CD14-positive monocyte (primary cell): ENCODE measurements around the gene MCCC1. TPM values are rescaled to one million over a fixed set of nuclear protein-coding genes. Genes with fewer than 3 reads are reported as not detected.
"Not testable (repeated sequence)": the region's sequence is repeated elsewhere in the genome, so short reads cannot be mapped to it uniquely, and the experiment has no call there.

Experiments
- DNase-seq, 3 donors: peaks; one replicate each; pipeline ENCODE4 v3.0.0-alpha.2; 2011 to 2022
- H2AFZ ChIP-seq: 2 replicates; pipeline ENCODE4 v1.6.0; 2012; ENCODE audit warnings: mild to moderate bottlenecking, low read depth, low read length, inconsistent platforms; ENCODE audit not compliant: insufficient read depth, poor library complexity, severe bottlenecking
- H3K27ac ChIP-seq, 2 donors: 1 replicate in 1 of 2; 2 replicates in 1 of 2; pipeline ENCODE4 v1.5.1; 2012 to 2013; ENCODE audit warnings: low read length in 2 of 2, control low read depth in 1 of 2, inconsistent platforms in 1 of 2, low read depth in 1 of 2, mild to moderate bottlenecking in 1 of 2
- H3K27me3 ChIP-seq, 2 donors: one replicate each; pipeline versions ENCODE4 v1.6.0 to v1.6.1; 2011 to 2013; ENCODE audit warnings: low read length in 2 of 2; ENCODE audit not compliant: control insufficient read depth in 2 of 2, insufficient read depth in 2 of 2
- H3K36me3 ChIP-seq, 2 donors: replicated peaks in 1 of 2; 1 replicate in 1 of 2; 2 replicates in 1 of 2; pipeline versions ENCODE4 v1.5.1 to v1.6.1; 2012 to 2013; ENCODE audit warnings: low read length in 2 of 2, control low read depth in 1 of 2, inconsistent platforms in 1 of 2, mild to moderate bottlenecking in 1 of 2; ENCODE audit not compliant: insufficient read depth in 2 of 2, control insufficient read depth in 1 of 2
- H3K4me1 ChIP-seq, 2 donors: 1 replicate in 1 of 2; 2 replicates in 1 of 2; pipeline versions ENCODE4 v1.5.1 to v1.6.1; 2012 to 2013; ENCODE audit warnings: low read length in 2 of 2, control low read depth in 1 of 2, inconsistent platforms in 1 of 2, mild to moderate bottlenecking in 1 of 2, moderate library complexity in 1 of 2; ENCODE audit not compliant: insufficient read depth in 2 of 2, control insufficient read depth in 1 of 2
- H3K4me2 ChIP-seq: replicated peaks from 2 replicates; pipeline ENCODE3; 2012; ENCODE audit warnings: low read length, moderate library complexity, mild to moderate bottlenecking; ENCODE audit not compliant: poor library complexity, severe bottlenecking; ENCODE audit errors: extremely low read depth
- H3K4me3 ChIP-seq, 3 experiments: fragments of 200-600 bp in 1 of 3; sonication (generic) in 1 of 3; replicated peaks in 1 of 3; 1 replicate in 2 of 3; 2 replicates in 1 of 3; pipeline ENCODE4 v1.5.1; 2011 to 2013; ENCODE audit warnings: low read length in 3 of 3, mild to moderate bottlenecking in 3 of 3, control low read depth in 2 of 3, low read depth in 2 of 3, inconsistent platforms in 1 of 3, moderate library complexity in 1 of 3
- H3K79me2 ChIP-seq: 2 replicates; pipeline ENCODE4 v1.6.0; 2012; ENCODE audit warnings: mild to moderate bottlenecking, control low read depth, inconsistent platforms, low read length, moderate library complexity; ENCODE audit not compliant: insufficient read depth
- H3K9ac ChIP-seq: 2 replicates; pipeline ENCODE4 v1.6.0; 2017; ENCODE audit warnings: low read length, mild to moderate bottlenecking; ENCODE audit not compliant: insufficient read depth, poor library complexity, severe bottlenecking
- H3K9me3 ChIP-seq, 2 donors: replicated peaks in 1 of 2; 1 replicate in 1 of 2; 2 replicates in 1 of 2; pipeline versions ENCODE4 v1.5.1 to v1.6.1; 2012 to 2013; ENCODE audit warnings: low read length in 2 of 2, control low read depth in 1 of 2; ENCODE audit not compliant: control insufficient read depth in 1 of 2, insufficient read depth in 1 of 2
- H4K20me1 ChIP-seq: 2 replicates; pipeline ENCODE4 v1.6.0; 2012; ENCODE audit warnings: mild to moderate bottlenecking, low read length, control low read depth, moderate library complexity; ENCODE audit not compliant: insufficient read depth
- H3K27ac Mint-ChIP-seq, 7 donors: one replicate each; pipeline ENCODE4 v1.8.0; 2020; ENCODE audit warnings: mild to moderate bottlenecking in 7 of 7, mixed read lengths in 7 of 7, moderate library complexity in 6 of 7, inconsistent platforms in 2 of 7
- H3K27me3 Mint-ChIP-seq, 3 donors: one replicate each; pipeline ENCODE4 v1.8.0; 2021 to 2022; ENCODE audit warnings: low read depth in 3 of 3, mild to moderate bottlenecking in 3 of 3, mixed read lengths in 3 of 3, moderate library complexity in 3 of 3, inconsistent platforms in 1 of 3
- H3K36me3 Mint-ChIP-seq, 2 donors: one replicate each; pipeline ENCODE4 v1.8.0; 2020; ENCODE audit warnings: mixed read lengths in 2 of 2, inconsistent platforms in 1 of 2, mild to moderate bottlenecking in 1 of 2
- H3K4me1 Mint-ChIP-seq: one replicate; pipeline ENCODE4 v1.8.0; 2020; ENCODE audit warnings: mild to moderate bottlenecking, mixed read lengths
- H3K4me3 Mint-ChIP-seq, 2 donors: one replicate each; pipeline ENCODE4 v1.8.0; 2020; ENCODE audit warnings: mild to moderate bottlenecking in 2 of 2, mixed read lengths in 2 of 2, moderate library complexity in 1 of 2
- H3K9me3 Mint-ChIP-seq, 7 donors: one replicate each; pipeline ENCODE4 v1.8.0; 2020 to 2022; ENCODE audit warnings: mixed read lengths in 7 of 7, mild to moderate bottlenecking in 6 of 7, moderate library complexity in 6 of 7, inconsistent platforms in 2 of 7
- WGBS: methylation state at CpG from one replicate; pipeline ENCODE4 v1.1.5; 2013; ENCODE audit warnings: missing lambda C conversion rate; ENCODE audit not compliant: insufficient coverage; 5-methylcytosine and 5-hydroxymethylcytosine counted together
- intact Hi-C, 2 donors: fragments of 100-400 bp; cut with micrococcal nuclease; formaldehyde crosslinking; loops; one replicate each; pipeline versions ENCODE4 v1.15.0 to v1.15.1; 2023
- polyA plus RNA-seq, 3 donors: library from polyadenylated mRNA; depleted of rRNA in 1 of 3; unstranded in 2 of 3; stranded (reverse) in 1 of 3; fragments of 300-500 nt in 2 of 3; fragments of >200 nt in 1 of 3; fragmentation: Illumina TruSeq in 2 of 3; gene quantifications; 1 replicate in 2 of 3; 2 replicates in 1 of 3; pipeline ENCODE4 v1.2.3, GENCODE V29; 2012 to 2021
- TF ChIP-seq, protein P1 (sequence below): fragments of 200-600 bp; IDR thresholded peaks from one replicate; pipeline ENCODE4 v1.8.0; 2022; ENCODE audit warnings: antibody characterized with exemption, mild to moderate bottlenecking

The MCCC1 gene
- polyA plus RNA-seq, 3 donors = 13.9 to 18.4 (median 16.0) TPM

DNA sequence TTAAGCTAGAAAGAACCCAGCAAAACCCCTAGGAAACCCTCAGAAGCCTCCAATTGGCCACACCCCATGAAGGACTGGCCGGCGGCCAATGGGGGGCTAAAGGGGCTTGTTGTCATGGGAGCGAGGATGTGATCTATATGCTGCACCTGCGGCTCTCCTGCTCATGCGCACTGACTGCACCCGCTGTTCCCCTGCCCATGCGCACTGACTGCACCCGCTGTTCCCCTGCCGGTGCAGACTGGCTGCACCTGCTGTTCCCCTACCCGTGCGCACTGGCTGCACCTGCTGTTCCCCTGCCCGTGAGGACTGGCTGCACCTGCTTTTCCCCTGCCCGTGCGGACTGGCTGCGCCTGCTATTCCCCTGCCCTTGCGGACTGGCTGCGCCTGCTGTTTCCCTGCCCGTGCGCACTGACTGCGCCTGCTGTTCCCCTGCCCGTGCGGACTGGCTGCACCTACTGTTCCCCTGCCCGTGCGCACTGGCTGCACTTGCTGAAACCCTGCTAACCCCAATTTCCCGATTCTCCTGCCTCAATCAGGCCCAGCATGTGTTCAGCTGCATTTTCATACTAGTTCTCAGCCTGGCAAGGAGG lies 16.8 kb upstream of the MCCC1 start:
- H3K79me2 ChIP-seq = no peaks in the 10 kb centered on the region
- H3K27ac ChIP-seq = no peak overlapping the region
- peaks cover 11 to 20% of the 10 kb centered on the region in 2 donors for H3K4me1 ChIP-seq
- peak overlapping the region; percentile 59 to 64 for H3K4me3 Mint-ChIP-seq
- 0% methylated on average over 20 of the region's 25 CpGs for WGBS
- H3K27ac Mint-ChIP-seq = no peak overlapping the region
- peaks cover 15 to 27% (median 26%) of the 10 kb centered on the region in 3 donors for H3K27me3 Mint-ChIP-seq
- no peaks in the 10 kb centered on the region for H3K9me3 ChIP-seq
- H3K4me1 Mint-ChIP-seq = peaks cover 17% of the 10 kb centered on the region
- DNase-seq = no peak
- no peaks in the 10 kb centered on the region for H4K20me1 ChIP-seq
- TF ChIP-seq, protein P1, sequence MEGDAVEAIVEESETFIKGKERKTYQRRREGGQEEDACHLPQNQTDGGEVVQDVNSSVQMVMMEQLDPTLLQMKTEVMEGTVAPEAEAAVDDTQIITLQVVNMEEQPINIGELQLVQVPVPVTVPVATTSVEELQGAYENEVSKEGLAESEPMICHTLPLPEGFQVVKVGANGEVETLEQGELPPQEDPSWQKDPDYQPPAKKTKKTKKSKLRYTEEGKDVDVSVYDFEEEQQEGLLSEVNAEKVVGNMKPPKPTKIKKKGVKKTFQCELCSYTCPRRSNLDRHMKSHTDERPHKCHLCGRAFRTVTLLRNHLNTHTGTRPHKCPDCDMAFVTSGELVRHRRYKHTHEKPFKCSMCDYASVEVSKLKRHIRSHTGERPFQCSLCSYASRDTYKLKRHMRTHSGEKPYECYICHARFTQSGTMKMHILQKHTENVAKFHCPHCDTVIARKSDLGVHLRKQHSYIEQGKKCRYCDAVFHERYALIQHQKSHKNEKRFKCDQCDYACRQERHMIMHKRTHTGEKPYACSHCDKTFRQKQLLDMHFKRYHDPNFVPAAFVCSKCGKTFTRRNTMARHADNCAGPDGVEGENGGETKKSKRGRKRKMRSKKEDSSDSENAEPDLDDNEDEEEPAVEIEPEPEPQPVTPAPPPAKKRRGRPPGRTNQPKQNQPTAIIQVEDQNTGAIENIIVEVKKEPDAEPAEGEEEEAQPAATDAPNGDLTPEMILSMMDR = no peak
- H3K4me3 ChIP-seq = peak overlapping the region in 1 of 3 experiments; percentile 36
- H3K36me3 Mint-ChIP-seq = no peaks in the 10 kb centered on the region
- H3K27me3 ChIP-seq = peaks cover 2 to 19% of the 10 kb centered on the region in 2 donors
- H3K9me3 Mint-ChIP-seq = no peaks in the 10 kb centered on the region
- no peaks in the 10 kb centered on the region for H3K36me3 ChIP-seq
- H3K4me2 ChIP-seq = peak overlapping the region; percentile 36
- no peak overlapping the region for H2AFZ ChIP-seq
- intact Hi-C loops = no loop called here
- no peak overlapping the region for H3K9ac ChIP-seq

- WGBS = 90% methylated on average over 9 of the region's 13 CpGs
- TF ChIP-seq, protein P1 = no peak
- Mint-ChIP-seq H3K9me3 (peaks cover 0 to 9% (median 5%) of the 10 kb centered on the region in 7 donors), H3K36me3 (no peaks in the 10 kb centered on the region), H3K27me3 (peaks cover 15 to 27% (median 26%) of the 10 kb centered on the region in 3 donors), H3K4me1 (peaks cover 17% of the 10 kb centered on the region), H3K4me3 (peak overlapping the region in 1 of 2 donors; percentile 47), H3K27ac (peak overlapping the region in 1 of 7 donors; percentile 21)
- Histone ChIP-seq H2AFZ (no peak overlapping the region), H3K9ac (no peak overlapping the region), H3K27me3 (peaks cover 2 to 19% of the 10 kb centered on the region in 2 donors), H3K4me2 (no peak overlapping the region), H3K36me3 (no peaks in the 10 kb centered on the region), H3K27ac (no peak overlapping the region), H3K79me2 (no peaks in the 10 kb centered on the region), H3K4me1 (peaks cover 11 to 20% of the 10 kb centered on the region in 2 donors), H3K9me3 (no peaks in the 10 kb centered on the region), H4K20me1 (no peaks in the 10 kb centered on the region), H3K4me3 (no peak overlapping the region)
- DNase-seq = no peak
- intact Hi-C loops = no loop called here
Measured at GRCh38 chr3:183114384-183115178, 15.3 kb upstream of the MCCC1 start.

- H3K9me3 ChIP-seq, DNase-seq, H2AFZ ChIP-seq, H3K27ac ChIP-seq, intact Hi-C loops, H3K9ac ChIP-seq, H3K36me3 ChIP-seq, H3K27me3 ChIP-seq, H3K79me2 ChIP-seq, H3K4me3 ChIP-seq, H3K4me3 Mint-ChIP-seq, H3K27ac Mint-ChIP-seq, H3K36me3 Mint-ChIP-seq, H3K4me2 ChIP-seq, H4K20me1 ChIP-seq, H3K27me3 Mint-ChIP-seq: not testable (repeated sequence)
- Mint-ChIP-seq H3K9me3 (peaks cover 0 to 10% (median 5%) of the 10 kb centered on the region in 7 donors), H3K4me1 (peaks cover 22% of the 10 kb centered on the region)
- H3K4me1 ChIP-seq = peaks cover 19 to 20% of the 10 kb centered on the region in 2 donors
- WGBS = no CpG with 5 or more reads among the region's 1 CpG
Measured at GRCh38 chr3:183109847-183110246, 10.6 kb upstream of the MCCC1 start.
